HG02852 (cell line): Measurements from ENCODE around the gene FAM184A.

Experiments
- ATAC-seq: cut with Tn5 transposase; IDR thresholded peaks from one replicate; pipeline ENCODE4 v1.9.1; 2021; ENCODE audit warnings: mild to moderate bottlenecking, moderate library complexity; ENCODE audit not compliant: unreplicated experiment

FAM184A gene

DNA sequence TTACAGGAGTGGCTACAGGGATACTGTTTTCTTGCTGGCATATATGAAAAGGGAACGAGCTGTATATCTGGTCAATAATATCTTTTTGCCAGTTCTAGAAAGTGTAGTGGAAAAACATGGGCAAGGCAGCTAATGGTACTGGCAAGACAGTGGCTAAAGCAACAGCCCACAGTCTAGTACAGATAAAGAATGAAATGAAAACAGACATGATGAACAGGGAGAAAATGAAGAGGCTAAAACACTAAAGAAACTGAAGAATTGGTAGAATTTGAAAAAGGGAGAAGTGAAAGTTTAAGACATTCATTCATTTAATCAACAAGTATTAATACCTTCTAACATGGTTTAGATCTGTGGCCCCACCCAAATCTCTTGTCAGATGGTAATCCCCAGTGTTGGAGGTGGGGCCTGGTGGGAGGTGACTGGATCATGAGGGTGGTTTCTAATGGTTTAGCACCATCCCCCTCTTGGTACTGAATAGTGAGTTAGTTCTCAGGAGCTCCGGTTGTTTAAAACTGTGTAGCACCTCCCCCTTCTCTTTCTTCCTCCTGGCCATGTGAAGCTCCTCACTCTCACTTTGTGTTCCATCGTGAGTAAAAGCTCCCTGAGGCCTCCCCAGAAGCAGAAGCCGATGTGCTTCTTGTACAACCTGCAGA, 18.1 kb downstream of the FAM184A start:
- no peak for ATAC-seq

GRCh38 chr6:119055069-119055468, 23.4 kb downstream of the FAM184A start:
- ATAC-seq, result no peak

DNA sequence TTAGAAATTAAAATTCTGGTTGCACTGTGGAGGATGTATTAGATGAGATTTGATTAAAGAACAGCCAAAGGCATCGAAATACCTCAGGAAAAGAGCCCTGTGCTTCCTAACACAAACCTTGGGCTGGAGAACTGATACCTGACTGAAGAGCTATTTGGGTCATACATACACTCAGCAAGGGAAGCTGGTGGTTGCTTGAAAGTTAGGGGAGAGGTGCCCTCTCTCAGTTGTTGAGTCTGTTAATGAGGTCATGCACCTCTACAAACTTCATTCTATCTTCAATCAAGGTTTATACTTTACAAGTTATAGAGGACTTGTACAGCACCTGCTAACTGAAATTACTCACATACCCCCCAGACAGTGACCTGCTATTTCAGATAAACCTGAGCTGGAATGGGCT, 25.5 kb downstream of the FAM184A start:
- no peak for ATAC-seq

- no peak for ATAC-seq
Measured at GRCh38 chr6:119052292-119052889, 26.1 kb downstream of the FAM184A start.

DNA sequence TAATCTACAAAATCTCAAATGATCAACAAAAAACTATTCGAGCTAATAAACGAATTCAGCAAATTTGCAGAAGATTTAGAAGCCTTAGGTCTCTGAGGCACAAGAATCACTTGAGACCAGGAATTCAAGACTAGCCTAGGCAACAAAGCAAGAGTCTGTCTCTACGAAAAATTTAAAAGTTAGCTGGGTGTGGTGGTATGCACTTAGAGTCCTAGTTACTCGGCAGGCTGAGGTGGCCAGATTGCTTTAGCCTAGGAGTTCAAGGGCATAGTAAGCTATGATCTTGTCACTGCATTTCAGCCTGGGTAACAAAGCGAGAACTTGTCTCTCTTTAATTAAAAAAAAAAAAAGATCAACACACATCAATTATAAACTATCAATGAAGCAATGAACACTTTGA, 34.2 kb downstream of the FAM184A start:
- no peak for ATAC-seq

DNA sequence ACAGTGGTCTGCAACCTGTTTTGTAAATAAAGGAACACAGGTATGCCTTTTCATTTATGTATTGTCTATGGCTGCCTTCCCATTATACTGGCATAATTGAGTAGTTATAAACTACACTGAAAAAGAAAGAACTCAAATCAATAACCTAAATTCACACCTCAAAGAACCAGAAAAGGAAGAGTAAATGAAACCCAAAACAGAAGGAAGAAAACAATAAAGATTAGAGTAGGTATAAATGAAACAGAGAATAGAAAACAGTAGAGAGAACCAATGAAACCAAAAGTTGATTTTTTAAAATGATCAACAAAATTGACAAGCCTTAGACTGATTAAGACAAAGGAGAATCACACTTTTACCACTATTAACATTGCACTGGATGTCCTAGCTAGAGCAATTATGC, 34.7 kb downstream of the FAM184A start:
- ATAC-seq, result peak; percentile 48

DNA sequence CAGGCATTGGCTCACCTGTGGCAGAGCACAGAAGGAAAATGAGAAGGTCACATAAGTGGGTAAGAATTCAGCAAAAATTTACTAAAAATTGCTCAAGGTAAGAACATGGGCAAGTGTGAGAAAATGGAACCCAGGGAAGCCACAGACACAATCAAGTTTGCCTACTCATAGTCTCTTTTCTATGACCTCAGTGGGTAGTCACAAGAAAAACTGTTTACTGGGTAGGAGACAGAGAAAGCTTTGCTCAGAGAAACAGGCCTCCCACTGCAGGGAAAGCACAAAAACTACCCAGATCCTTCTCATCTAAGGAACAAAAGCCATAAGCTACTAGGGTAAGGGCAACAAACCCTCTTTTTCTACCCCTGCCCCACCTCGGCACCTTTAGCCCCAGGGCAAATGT, 35.2 kb downstream of the FAM184A start:
- peak; percentile 3 for ATAC-seq

- no peak for ATAC-seq
Measured at GRCh38 chr6:119040636-119041035, 37.8 kb downstream of the FAM184A start.

- ATAC-seq, result no peak
Measured at GRCh38 chr6:119040229-119040628, 38.2 kb downstream of the FAM184A start.

DNA sequence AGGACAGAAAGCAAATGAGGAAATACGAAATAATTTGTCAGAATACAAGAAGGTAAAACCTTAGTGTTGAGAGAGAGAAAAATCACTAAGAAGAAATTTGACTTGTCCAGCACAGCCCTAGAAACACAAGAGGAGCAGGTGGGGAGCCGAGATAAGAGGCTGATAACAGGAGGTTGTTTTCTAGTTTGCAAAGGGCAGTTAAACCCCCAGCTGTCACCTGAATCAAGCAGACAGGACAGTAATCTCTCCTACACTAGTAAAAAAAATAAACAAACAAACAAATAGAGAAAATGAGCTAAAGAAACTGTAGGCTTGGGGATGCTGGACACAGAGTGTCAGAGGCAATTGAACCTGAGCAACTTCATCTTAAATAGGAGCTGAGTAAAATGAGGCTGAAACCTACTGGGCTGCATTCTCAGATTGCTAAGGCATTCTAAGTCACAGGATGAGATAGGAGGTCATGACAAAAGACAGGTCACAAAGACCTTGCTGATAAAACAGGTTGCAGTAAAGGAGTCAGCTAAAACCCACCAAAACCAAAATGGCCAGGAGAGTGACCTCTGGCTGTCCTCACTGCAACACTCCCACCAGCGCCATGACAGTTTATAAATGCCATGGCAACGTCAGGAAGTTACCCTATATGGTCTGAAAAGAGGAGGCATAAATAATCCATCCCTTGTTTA, 40.4 kb downstream of the FAM184A start:
- ATAC-seq, result no peak

- ATAC-seq, result no peak
Measured at GRCh38 chr6:119037264-119037663, 41.2 kb downstream of the FAM184A start.

DNA sequence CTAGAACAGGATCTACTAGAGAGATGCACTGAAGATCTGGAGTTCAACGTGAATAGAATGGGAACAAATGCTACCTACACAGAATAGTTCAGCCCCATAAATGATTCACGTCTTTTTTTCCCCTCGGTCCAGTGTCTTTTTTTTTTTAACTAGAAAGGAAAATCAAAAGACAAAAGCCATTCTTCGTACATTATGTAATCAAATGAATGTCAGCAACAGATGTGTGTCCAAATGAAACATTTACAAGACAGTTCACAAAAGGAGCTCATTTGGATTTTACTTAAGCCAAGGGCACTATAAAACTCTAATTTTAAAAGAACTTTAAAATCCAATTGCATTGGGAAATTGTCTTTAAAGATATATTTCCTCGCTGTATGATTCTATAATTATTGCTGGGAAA, 42.4 kb downstream of the FAM184A start:
- ATAC-seq, result no peak

- ATAC-seq, result no peak
Measured at GRCh38 chr6:119035459-119035858, 43.0 kb downstream of the FAM184A start.

DNA sequence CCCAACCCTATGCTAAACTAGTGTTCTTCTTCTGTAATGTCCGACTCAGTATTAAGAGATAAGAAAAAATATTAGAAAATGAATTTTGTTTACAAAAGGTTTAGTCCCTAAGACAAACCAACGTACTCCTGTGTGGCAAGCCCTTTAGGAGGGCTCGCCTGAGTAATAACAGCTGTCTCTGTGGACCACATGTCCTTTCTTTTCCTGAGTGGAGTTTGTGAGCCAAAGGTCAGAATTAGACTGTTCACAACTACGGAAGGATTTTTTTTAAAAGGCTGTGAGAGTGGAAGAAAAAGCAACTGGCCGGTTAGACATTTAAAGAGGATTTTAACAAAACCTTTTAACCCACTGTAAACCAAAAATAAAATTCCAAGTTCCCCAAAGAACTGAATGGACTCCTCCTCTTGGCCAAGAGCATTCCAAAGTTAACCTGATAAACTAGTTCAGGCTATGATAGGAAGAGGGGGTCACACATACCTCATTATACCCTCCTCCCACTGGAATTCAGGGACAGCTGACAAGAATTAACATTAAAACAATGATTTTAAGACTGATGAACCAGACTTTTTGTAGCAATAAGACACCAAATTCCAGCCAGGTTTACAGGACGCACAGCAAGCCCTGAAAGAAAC, 43.5 kb downstream of the FAM184A start:
- ATAC-seq, result no peak

GRCh38 chr6:119032428-119032827, 46.0 kb downstream of the FAM184A start:
- no peak for ATAC-seq

GRCh38 chr6:119030759-119031158, 47.7 kb downstream of the FAM184A start:
- ATAC-seq, result no peak

GRCh38 chr6:119028091-119028490, 50.4 kb downstream of the FAM184A start:
- no peak for ATAC-seq

DNA sequence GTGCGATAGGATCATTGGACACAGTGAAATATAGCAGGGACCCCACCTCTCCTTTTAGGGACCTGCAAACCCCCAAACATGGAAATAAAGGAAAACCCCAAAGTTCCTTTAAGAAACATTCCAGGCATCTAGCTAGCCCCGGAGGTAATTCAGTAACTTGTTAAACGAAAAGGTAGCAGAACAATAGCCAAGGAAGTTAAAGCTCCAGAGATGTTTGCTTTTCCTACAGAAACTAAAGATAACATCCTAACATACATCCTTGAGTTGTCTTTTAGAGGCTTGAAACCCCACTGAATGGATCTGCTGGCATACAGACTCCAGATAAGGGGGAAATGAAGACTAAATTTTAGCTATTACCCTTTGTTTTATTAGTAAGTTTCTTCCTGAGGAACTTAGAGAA, 51.0 kb downstream of the FAM184A start:
- ATAC-seq, result no peak

DNA sequence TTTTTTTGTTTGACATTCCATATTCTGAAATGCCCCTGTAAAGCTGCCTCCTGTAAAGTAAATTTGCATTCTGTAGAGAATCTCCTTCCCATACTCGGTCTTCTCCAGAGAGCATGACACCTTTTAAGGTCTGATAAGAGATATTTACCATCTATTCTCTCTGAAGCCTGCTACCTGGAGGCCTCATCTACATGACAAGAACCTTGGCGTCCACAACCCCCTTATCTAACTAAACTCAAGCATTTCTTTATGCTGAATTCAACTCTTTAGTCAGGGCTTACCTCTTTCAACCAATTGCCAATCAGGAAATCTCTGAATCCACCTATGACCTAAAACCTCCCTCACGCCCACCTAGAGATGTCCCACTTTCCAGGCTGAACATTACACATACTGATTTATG, 51.6 kb downstream of the FAM184A start:
- ATAC-seq, result no peak

DNA sequence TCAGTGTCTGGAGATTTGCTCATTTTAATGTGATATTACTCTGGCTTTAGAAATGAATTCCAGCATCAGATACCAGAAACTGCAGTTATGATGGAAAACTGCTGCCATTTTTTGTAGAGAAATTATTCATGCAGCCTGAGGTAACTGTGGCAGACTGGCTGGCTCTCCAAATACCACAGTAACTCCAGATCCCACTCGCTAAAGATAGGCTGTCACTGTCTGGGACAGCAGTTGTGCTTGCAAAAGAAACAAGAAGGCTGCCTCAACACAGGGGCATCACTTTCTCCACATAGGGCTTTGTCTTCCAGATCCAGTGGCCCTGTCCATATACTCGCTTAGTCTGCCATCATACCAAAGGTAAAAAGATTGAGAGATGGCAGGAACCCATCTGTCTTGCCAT, 52.7 kb downstream of the FAM184A start:
- ATAC-seq, result no peak

DNA sequence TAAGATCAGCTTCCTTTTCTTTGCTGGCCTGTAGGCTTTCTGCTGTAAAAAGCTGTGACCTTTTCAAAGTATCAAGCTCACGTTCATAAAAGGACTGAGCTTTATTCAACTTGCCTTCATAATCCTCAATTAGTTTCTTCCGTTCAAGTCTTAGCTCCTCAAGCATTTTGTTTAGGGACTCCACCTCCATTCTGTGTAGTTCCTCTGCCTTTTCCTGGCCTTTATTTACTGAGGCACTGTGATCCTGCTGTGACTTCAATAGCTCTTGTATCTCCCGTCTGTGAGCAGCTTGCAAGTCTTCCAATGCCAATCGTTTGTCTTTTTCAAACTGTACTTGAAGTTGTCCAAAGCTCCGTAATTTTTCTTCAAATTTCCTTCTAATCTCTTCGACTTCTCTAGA, 54.4 kb downstream of the FAM184A start:
- ATAC-seq, result no peak

- no peak for ATAC-seq
Measured at GRCh38 chr6:119022796-119023195, 55.7 kb downstream of the FAM184A start.
